ENCODE results near the gene SYNE2. TPM values are rescaled to one million over a fixed set of nuclear protein-coding genes. Genes with fewer than 3 reads are reported as not detected.
A peak's percentile ranks its signal among the peaks of the same experiment; 100 is the strongest.

SYNE2 gene
- total RNA-seq, 1 experiment from 2014 or later: 48.5 TPM

DNA sequence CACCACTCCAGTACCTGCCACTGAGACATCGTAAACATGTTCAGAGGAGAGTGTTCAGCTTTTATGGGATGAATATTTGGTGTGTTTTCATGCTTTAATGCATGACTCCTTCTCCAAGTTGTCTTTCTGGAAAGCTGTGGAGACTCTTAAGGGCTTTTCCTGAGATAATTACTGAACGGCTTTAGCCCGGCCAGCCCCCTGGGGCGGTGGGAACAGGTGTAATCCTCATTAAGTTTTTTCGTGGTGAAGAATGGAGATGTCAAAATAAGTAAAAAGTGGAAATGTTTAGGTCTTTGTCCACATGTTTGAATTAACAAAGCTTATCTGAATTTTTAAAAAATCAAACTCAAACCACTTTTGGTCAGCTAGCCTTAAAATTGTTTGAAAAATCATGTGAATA lies 1.5 kb downstream of the SYNE2 start:
- Mint-ChIP-seq H3K9me3 (ENCODE audit: unreplicated experiment) (no peaks in the 10 kb centered on the region), H3K4me3 (ENCODE audit: unreplicated experiment) (peak overlapping the region; percentile 89), H3K4me1 (ENCODE audit: low read depth, unreplicated experiment) (peaks cover 13% of the 10 kb centered on the region), H3K27me3 (ENCODE audit: insufficient read depth, unreplicated experiment) (no peaks in the 10 kb centered on the region), H3K36me3 (ENCODE audit: insufficient read depth, unreplicated experiment) (peaks cover 6% of the 10 kb centered on the region), H3K27ac (ENCODE audit: unreplicated experiment) (peak overlapping the region; percentile 69)
- no peak for DNase-seq
- TF ChIP-seq, protein P1, sequence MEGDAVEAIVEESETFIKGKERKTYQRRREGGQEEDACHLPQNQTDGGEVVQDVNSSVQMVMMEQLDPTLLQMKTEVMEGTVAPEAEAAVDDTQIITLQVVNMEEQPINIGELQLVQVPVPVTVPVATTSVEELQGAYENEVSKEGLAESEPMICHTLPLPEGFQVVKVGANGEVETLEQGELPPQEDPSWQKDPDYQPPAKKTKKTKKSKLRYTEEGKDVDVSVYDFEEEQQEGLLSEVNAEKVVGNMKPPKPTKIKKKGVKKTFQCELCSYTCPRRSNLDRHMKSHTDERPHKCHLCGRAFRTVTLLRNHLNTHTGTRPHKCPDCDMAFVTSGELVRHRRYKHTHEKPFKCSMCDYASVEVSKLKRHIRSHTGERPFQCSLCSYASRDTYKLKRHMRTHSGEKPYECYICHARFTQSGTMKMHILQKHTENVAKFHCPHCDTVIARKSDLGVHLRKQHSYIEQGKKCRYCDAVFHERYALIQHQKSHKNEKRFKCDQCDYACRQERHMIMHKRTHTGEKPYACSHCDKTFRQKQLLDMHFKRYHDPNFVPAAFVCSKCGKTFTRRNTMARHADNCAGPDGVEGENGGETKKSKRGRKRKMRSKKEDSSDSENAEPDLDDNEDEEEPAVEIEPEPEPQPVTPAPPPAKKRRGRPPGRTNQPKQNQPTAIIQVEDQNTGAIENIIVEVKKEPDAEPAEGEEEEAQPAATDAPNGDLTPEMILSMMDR (IDR thresholded peaks at IDR 0.05; ENCODE audit: insufficient read depth in 1 of 2, low read depth in 1 of 2, low read length in 1 of 2, severe bottlenecking in 1 of 2, unreplicated experiment in 1 of 2): no peak
- Histone ChIP-seq H3K9me3 (no peaks in the 10 kb centered on the region), H3K27me3 (replicated peaks; ENCODE audit: control insufficient read depth, insufficient read depth, low read length) (no peaks in the 10 kb centered on the region), H3K36me3 (ENCODE audit: control insufficient read depth, insufficient read depth, low read length) (no peaks in the 10 kb centered on the region; the same call in 1 of the 2 replicates), H3K4me1 (peaks cover 15% of the 10 kb centered on the region), H3K4me3 (ENCODE audit: low read depth, low read length) (peak overlapping the region; percentile 64)
- ChIA-PET POLR2A (no interaction called here), CTCF (interaction anchor here (1.9 kb wide), 1 partner anchor 212 kb away, joined by 5 read pairs; the partner anchor contains the start of gene WDR89)
- intact Hi-C loops (cut with micrococcal nuclease; ENCODE audit: unreplicated experiment): no loop called here
- BruUV-seq (replicated peaks): no TSS peak

DNA sequence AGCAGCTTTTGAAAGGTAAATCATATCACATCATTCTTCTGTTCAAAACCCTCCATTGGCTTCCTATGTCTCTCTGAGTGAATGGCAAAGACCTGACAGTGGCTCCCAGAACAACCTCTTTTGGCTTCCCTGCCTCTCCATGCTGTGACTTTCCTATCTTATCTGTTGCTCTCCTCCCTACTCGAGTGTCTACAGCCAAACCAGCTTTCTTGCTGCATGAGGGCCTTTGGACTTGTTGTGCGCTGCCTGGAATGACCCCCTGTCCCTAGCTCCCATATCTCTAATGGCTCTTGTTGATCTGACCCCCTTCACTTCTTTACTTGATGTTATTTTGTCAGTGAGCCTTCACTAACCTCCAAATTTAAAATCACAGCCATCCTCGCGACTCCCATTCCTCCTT lies 2.5 kb downstream of the SYNE2 start:
- Histone ChIP-seq H3K4me3 (ENCODE audit: low read depth, low read length) (no peak overlapping the region), H3K9me3 (no peaks in the 10 kb centered on the region), H3K27me3 (replicated peaks; ENCODE audit: control insufficient read depth, insufficient read depth, low read length) (no peaks in the 10 kb centered on the region), H3K4me1 (peaks cover 15% of the 10 kb centered on the region), H3K36me3 (ENCODE audit: control insufficient read depth, insufficient read depth, low read length) (no peaks in the 10 kb centered on the region; the same call in 1 of the 2 replicates)
- peaks cover 13% of the 10 kb centered on the region for H3K4me1 Mint-ChIP-seq (ENCODE audit: low read depth, unreplicated experiment)
- no peaks in the 10 kb centered on the region for H3K9me3 Mint-ChIP-seq (ENCODE audit: unreplicated experiment)
- BruUV-seq (replicated peaks): no TSS peak
- CTCF ChIA-PET: no interaction called here
- H3K36me3 Mint-ChIP-seq (ENCODE audit: insufficient read depth, unreplicated experiment): peaks cover 6% of the 10 kb centered on the region
- peak; percentile 19 to 35 for DNase-seq
- TF ChIP-seq, protein P1 (IDR thresholded peaks at IDR 0.05; ENCODE audit: insufficient read depth in 1 of 2, low read depth in 1 of 2, low read length in 1 of 2, severe bottlenecking in 1 of 2, unreplicated experiment in 1 of 2): no peak
- H3K27me3 Mint-ChIP-seq (ENCODE audit: insufficient read depth, unreplicated experiment): no peaks in the 10 kb centered on the region
- no peak overlapping the region for H3K27ac Mint-ChIP-seq (ENCODE audit: unreplicated experiment)
- POLR2A ChIA-PET: no interaction called here
- H3K4me3 Mint-ChIP-seq (ENCODE audit: unreplicated experiment): peak overlapping the region; percentile 2
- intact Hi-C loops (cut with micrococcal nuclease; ENCODE audit: unreplicated experiment): no loop called here

DNA sequence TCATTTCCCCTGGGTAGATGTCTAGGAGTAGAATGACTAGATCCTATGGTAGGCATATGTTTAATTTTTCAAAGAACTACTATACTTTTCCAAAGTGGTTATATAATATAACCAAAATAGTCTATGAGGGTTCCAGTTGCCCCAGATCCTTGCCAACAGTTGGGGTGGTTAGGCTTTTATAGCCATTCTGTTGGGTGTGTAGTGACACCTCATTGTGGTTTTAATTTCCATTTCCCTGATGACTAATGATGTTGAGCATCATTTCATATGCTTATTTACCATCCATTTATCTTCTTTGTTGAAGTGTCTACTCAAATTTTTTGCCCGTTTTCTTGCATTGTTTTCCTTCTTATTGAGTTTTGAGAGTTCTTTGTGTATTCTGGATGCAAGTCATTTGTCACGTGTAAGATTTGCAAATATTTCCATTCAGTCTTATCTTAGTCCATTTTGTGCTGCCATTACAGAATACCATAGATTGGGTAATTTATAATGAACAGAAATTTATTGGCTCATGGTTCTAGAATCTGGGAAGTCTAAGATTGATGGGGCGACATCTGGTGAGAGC lies 4.7 kb downstream of the SYNE2 start:
- H3K36me3 Mint-ChIP-seq (ENCODE audit: insufficient read depth, unreplicated experiment): peaks cover 6% of the 10 kb centered on the region
- no peaks in the 10 kb centered on the region for H3K9me3 Mint-ChIP-seq (ENCODE audit: unreplicated experiment)
- no peak overlapping the region for H3K4me3 Mint-ChIP-seq (ENCODE audit: unreplicated experiment)
- Histone ChIP-seq H3K4me1 (peaks cover 15% of the 10 kb centered on the region), H3K9me3 (no peaks in the 10 kb centered on the region), H3K27me3 (replicated peaks; ENCODE audit: control insufficient read depth, insufficient read depth, low read length) (no peaks in the 10 kb centered on the region), H3K36me3 (ENCODE audit: control insufficient read depth, insufficient read depth, low read length) (no peaks in the 10 kb centered on the region), H3K4me3 (ENCODE audit: low read depth, low read length) (no peak overlapping the region)
- POLR2A ChIA-PET: no interaction called here
- no peaks in the 10 kb centered on the region for H3K27me3 Mint-ChIP-seq (ENCODE audit: insufficient read depth, unreplicated experiment)
- BruUV-seq (replicated peaks): no TSS peak
- no peak for DNase-seq
- no peak overlapping the region for H3K27ac Mint-ChIP-seq (ENCODE audit: unreplicated experiment)
- peaks cover 13% of the 10 kb centered on the region for H3K4me1 Mint-ChIP-seq (ENCODE audit: low read depth, unreplicated experiment)
- intact Hi-C loops (cut with micrococcal nuclease; ENCODE audit: unreplicated experiment): no loop called here
- CTCF ChIA-PET: no interaction called here
- TF ChIP-seq, protein P1 (IDR thresholded peaks at IDR 0.05; ENCODE audit: insufficient read depth in 1 of 2, low read depth in 1 of 2, low read length in 1 of 2, severe bottlenecking in 1 of 2, unreplicated experiment in 1 of 2): no peak

Measured in Caco-2 (cell line).